ENCODE results near the gene SMAD6.

Gene SMAD6

DNA sequence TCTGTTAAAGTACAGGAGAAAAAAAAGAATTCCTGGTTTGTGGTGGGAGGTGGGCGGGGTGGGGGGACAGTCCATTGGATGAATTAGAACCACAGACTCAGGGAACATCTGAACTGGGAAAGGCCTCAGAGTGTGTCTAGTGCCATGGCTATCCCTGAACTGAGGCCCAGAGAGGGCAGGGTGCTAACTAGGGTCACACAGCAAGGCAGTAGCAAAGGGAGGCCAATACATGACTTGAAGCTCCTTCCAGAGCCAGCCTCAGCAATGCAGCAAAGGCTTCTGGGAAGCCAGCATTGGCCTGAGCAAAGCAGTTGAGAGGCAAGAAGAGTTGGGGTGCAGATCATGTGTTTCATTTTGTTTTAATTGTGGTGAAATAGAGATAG is 85.4 kb downstream of the SMAD6 start:
- no peaks in the 10 kb centered on the region for H3K27me3 ChIP-seq (ENCODE audit: control insufficient read depth, insufficient read depth, low read length)
- H3K4me1 ChIP-seq = no peaks in the 10 kb centered on the region
- no peaks in the 10 kb centered on the region for H3K79me2 ChIP-seq
- H2AFZ ChIP-seq = no peak overlapping the region
- H3K9ac ChIP-seq = no peak overlapping the region
- TF ChIP-seq, protein P1, sequence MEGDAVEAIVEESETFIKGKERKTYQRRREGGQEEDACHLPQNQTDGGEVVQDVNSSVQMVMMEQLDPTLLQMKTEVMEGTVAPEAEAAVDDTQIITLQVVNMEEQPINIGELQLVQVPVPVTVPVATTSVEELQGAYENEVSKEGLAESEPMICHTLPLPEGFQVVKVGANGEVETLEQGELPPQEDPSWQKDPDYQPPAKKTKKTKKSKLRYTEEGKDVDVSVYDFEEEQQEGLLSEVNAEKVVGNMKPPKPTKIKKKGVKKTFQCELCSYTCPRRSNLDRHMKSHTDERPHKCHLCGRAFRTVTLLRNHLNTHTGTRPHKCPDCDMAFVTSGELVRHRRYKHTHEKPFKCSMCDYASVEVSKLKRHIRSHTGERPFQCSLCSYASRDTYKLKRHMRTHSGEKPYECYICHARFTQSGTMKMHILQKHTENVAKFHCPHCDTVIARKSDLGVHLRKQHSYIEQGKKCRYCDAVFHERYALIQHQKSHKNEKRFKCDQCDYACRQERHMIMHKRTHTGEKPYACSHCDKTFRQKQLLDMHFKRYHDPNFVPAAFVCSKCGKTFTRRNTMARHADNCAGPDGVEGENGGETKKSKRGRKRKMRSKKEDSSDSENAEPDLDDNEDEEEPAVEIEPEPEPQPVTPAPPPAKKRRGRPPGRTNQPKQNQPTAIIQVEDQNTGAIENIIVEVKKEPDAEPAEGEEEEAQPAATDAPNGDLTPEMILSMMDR (IDR thresholded peaks at IDR 0.05) = no peak
- no peaks in the 10 kb centered on the region for H3K36me3 ChIP-seq (ENCODE audit: control insufficient read depth, insufficient read depth, low read length)
- H3K9me3 ChIP-seq (ENCODE audit: control insufficient read depth, low read length) = no peaks in the 10 kb centered on the region
- H3K4me3 ChIP-seq (ENCODE audit: low read depth, low read length) = no peak overlapping the region
- no peak overlapping the region for H3K27ac ChIP-seq
- no peak overlapping the region for H3K4me2 ChIP-seq (ENCODE audit: low read length)

DNA sequence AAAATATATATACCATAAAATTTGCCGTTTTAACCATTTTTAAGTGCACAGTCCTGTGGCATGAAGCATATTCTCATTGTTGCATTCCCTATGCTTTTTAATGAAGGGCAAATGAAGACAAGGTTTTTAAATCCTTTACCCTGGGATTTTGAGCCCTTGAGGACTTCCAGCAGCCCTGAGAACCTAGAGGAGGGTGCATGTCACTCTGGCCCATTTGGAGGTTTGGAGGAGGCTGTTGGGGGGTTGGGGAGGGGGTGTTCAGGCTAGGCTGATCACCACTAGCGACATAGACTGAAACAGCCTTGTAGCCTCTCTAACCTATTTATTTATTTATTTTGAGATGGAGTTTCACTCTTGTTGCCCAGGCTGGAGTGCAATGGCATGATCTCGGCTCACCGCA is 86.0 kb downstream of the SMAD6 start:
- Histone ChIP-seq H3K9ac (no peak overlapping the region), H3K4me2 (ENCODE audit: low read length) (no peak overlapping the region), H2AFZ (no peak overlapping the region), H3K79me2 (no peaks in the 10 kb centered on the region), H3K4me1 (no peaks in the 10 kb centered on the region), H3K4me3 (ENCODE audit: low read depth, low read length) (no peak overlapping the region), H3K9me3 (ENCODE audit: control insufficient read depth, low read length) (no peaks in the 10 kb centered on the region), H3K27ac (no peak overlapping the region), H3K27me3 (ENCODE audit: control insufficient read depth, insufficient read depth, low read length) (no peaks in the 10 kb centered on the region), H3K36me3 (ENCODE audit: control insufficient read depth, insufficient read depth, low read length) (no peaks in the 10 kb centered on the region)
- TF ChIP-seq, protein P1 (IDR thresholded peaks at IDR 0.05) = no peak

DNA sequence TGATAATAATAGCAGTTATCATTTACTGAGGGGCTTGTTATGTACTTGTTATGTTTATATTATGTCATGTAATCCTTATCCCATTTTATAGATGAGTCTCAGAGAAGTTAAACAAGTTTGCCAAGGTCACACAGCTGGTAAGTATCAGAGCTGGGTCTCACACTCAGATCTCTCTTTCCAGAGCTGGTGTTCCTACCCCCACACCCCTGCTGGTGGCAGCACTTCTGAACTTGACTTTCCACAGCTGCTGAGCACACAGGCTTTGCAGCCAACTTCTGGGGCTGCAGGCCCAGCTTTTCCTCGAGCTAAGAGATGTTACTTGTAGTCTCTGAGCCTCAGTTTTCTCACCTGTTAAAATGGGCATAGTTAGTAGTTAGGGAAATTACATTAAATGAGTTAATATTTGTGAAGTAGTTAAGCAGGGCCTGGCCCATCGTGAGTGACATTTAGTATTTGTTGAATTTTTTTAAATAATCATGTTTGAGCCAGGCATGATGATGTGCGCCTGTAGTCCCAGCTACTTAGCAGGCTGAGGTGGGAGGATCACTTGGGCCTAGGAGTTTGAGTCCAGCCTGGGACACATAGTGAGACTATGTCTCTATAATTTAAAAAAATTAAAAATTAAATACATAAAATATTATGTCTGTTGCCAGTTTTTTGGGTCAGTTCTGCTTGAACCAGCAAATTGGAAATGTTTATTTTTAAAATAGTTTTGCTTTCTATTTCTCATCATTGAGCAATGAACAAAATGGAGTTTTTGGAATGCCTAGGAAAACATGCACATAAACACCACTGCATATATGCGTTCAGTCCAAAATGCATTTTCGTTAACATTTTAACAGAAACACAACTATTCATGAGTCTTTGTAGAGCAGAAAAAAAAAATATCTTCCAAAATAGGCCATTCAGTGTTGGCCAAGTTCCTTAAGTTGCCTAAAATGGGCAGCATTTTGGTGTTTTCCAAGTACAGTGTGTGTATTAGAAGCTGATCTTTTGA is 87.3 kb downstream of the SMAD6 start:
- Histone ChIP-seq H3K9me3 (ENCODE audit: control insufficient read depth, low read length) (no peaks in the 10 kb centered on the region), H3K4me1 (no peaks in the 10 kb centered on the region), H2AFZ (no peak overlapping the region), H3K36me3 (ENCODE audit: control insufficient read depth, insufficient read depth, low read length) (no peaks in the 10 kb centered on the region), H3K27ac (no peak overlapping the region), H3K9ac (no peak overlapping the region), H3K4me3 (ENCODE audit: low read depth, low read length) (no peak overlapping the region), H3K4me2 (ENCODE audit: low read length) (no peak overlapping the region), H3K79me2 (no peaks in the 10 kb centered on the region), H3K27me3 (ENCODE audit: control insufficient read depth, insufficient read depth, low read length) (no peaks in the 10 kb centered on the region)
- TF ChIP-seq, protein P1 (IDR thresholded peaks at IDR 0.05) = peak; percentile 33

DNA sequence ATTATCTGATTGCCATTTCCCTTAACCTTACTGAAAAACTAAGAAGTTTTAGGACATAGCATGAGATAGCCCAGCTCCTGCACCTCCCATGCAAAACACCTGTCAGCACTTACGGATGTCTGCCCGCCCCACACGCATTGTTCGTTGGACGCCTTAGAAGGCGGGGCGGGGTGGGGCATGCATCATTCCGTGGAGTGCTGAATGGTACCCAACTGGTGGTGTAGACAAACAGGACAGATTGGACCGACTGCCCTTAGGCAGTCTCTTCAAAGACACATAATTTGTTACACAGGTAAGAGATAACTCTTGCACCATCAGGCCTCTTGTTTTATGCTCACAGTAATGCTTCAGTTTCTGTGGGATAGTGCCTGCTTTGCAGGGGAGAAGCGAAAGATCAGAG is 93.8 kb downstream of the SMAD6 start:
- TF ChIP-seq, protein P1 (IDR thresholded peaks at IDR 0.05) = no peak
- H3K4me3 ChIP-seq (ENCODE audit: low read depth, low read length) = no peak overlapping the region
- H3K4me1 ChIP-seq = no peaks in the 10 kb centered on the region
- no peaks in the 10 kb centered on the region for H3K27me3 ChIP-seq (ENCODE audit: control insufficient read depth, insufficient read depth, low read length)
- H3K9me3 ChIP-seq (ENCODE audit: control insufficient read depth, low read length) = no peaks in the 10 kb centered on the region
- no peaks in the 10 kb centered on the region for H3K79me2 ChIP-seq
- H2AFZ ChIP-seq = no peak overlapping the region
- H3K9ac ChIP-seq = no peak overlapping the region
- no peak overlapping the region for H3K27ac ChIP-seq
- no peak overlapping the region for H3K4me2 ChIP-seq (ENCODE audit: low read length)
- H3K36me3 ChIP-seq (ENCODE audit: control insufficient read depth, insufficient read depth, low read length) = no peaks in the 10 kb centered on the region
